GM18873 (cell line): ENCODE measurements around the gene TMCO1.
"Not testable (repeated sequence)": the region's sequence is repeated elsewhere in the genome, so short reads cannot be mapped to it uniquely, and the experiment has no call there.

Experiments used
- ATAC-seq: cut with Tn5 transposase; IDR thresholded peaks from one replicate; pipeline ENCODE4 v1.9.1; 2021; ENCODE audit warnings: mild to moderate bottlenecking, moderate library complexity, moderate number of reproducible peaks; ENCODE audit not compliant: unreplicated experiment, low FRiP score

Gene TMCO1

DNA sequence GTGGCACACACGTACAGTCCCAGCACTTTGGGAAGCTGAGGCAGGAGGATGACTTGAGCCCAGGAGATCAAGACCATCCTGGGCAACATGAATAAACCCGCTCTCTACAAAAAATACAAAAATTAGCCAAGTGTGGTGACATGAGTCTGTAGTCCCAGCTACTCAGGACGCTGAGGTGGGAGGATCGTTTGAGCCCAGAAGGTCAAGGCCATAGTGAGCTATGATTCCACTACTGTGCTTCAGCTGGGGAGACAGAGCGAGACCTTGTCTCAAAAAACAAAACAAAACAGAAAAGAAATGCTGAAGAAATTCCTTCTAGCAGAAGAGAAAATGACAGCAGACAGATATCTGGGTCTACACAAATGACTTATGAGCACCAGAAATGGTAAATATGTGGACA lies 80.6 kb downstream of the TMCO1 start:
- no peak for ATAC-seq

DNA sequence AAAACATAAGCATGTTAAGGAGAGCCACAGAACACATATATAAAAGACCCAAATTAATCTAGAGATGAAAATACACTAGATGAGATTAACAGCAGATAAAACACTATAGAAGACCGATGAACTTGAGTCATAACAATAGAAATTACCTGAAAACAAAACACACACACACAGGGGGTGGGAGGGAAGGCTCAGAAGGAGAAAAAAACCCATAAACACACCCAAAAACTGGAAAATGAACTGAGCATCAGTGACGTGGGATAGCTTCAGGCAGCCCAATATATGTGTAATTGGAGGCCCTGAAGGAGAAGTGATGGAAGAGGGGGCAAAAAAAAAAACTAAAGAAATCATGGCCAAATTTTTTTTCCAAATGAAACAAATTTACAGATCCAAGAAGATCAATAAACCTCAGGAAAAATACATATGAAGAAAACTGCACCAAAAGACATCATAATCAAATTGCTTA lies 81.7 kb downstream of the TMCO1 start:
- no peak for ATAC-seq

DNA sequence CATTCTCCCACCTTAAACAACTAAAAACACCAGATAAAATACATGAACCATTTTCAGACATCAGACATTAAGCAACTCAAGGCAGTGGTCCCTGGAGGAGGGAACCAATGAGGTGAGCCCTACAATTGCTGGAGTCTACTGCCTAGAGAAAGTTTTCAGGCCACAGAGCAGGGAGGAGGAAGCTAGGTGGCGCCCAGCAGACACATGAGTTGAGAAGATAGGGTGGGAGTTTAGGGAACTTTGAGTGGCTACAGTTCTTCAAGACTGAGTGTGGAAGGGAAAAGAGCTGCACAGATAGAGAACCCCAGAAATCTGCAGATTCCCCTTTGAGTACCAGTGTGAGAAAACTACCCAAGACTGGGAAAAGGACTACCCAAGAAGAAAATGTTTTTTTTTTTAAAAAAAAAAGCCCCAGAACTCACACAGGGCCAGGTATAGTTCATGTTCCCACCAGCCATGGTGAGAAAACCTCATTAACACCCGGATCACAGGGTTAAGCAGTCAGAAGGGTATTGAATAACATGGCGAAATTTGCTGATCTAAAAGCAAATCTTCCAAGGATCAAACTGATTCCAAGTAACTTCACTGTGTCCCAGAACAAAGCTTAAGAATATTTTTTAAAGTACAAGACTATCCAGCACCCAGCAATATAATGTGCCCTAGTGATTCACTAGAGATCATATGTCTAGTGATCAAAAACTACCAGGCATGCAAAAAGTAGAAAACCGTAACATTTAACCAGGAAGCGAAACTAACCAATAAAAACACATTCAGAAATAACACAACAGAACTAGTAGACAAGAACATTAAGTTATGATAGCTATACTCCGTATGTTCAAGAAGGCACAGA lies 82.3 kb downstream of the TMCO1 start:
- no peak for ATAC-seq

GRCh38 chr1:165683848-165684485 lies 84.7 kb downstream of the TMCO1 start:
- ATAC-seq: no peak

DNA sequence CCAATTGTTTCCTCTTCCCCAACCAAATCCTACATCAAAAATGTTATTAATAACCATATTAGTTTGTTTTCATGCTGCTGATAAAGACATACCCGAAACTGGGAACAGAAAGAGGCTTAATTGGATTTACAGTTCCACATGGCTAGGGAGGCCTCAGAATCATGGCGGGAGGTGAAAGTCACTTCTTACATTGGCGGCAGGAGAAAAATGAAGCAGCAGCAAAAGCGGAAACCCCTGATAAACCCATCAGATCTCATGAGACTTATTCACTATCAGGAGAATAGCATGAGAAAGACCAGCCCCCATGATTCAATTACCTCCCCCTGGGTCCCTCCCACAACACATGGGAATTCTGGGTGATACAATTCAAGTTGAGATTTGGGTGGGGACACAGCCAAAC lies 87.9 kb downstream of the TMCO1 start:
- ATAC-seq: not testable (repeated sequence)

DNA sequence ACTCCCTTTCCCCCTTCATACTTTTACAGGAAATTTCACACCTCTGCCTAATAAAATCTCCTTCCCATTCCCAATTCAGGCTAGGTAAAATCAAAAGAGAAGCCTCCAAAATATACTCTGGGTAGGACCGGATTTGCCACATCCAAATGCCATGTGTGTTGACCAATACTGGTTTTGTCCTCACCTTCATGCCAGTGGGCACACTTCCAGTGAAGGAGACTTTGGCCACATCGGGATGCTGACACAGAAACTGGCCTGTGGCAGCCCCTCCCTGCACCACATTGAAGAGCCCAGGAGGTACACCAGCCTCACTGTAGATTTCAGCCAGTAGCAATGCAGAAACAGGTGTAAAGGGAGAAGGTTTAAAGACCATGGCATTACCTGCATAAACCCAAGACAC lies 88.4 kb downstream of the TMCO1 start:
- ATAC-seq: no peak

DNA sequence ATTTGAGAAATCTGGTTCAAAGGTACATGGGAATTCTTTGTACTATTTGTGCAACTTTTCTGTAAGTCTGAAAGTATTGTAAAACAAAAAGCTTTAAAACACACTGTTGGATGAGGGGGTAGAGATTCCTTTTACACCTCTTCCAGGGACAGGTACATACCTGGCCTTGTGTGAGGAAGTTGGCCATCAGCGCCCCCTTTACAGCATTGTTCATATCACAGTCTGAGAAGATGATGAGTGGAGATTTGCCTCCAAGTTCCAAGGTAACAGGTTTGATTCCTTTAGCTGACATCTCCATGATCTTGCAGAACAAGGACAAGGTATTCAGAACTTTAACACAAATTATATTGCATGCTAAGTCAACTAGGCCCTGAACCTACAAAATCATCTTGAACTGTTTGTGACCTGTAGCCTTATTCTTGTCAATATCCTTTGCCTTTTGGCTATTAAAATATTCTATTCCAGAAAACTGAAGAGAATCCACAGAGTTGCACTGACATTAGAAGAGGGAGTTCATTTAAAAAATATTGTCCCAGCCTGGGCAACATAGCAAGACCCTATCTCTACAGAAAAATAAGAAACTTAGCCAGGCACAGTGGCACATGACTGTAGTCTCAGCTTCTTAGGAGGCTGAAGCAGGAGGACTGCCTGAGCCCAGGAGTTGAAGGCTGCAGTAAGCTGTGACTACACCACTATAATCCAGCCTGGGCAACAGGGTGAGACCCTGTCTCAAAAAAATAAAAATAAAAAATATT lies 89.2 kb downstream of the TMCO1 start:
- no peak for ATAC-seq

DNA sequence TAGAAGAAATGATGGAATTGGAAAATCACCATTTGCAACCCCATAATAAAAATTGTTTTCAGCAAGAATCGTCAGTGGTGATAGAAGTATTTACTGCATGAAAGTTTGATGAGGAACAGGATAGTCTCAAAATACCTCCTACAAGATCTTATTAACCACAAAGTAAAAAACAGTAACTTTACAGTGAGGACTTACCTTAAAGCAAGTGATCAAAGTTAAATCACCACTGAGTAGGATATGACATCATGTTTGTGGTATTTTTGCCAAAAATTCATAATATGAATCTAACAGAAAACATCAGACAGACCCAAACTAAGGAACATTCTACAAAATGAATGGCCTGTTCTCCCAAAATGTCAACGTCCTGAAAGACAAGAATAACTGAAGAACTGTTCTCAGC lies 90.2 kb downstream of the TMCO1 start:
- ATAC-seq: no peak
